GM19351 (cell line): Measurements from ENCODE around the gene NCOA1.
A peak's percentile ranks its signal among the peaks of the same experiment; 100 is the strongest.
"Not testable (repeated sequence)": the region's sequence is repeated elsewhere in the genome, so short reads cannot be mapped to it uniquely, and the experiment has no call there.

Source experiments
- ATAC-seq: cut with Tn5 transposase; IDR thresholded peaks from one replicate; pipeline ENCODE4 v1.9.1; 2021; ENCODE audit warnings: mild to moderate bottlenecking, moderate library complexity; ENCODE audit not compliant: unreplicated experiment

NCOA1 gene

DNA sequence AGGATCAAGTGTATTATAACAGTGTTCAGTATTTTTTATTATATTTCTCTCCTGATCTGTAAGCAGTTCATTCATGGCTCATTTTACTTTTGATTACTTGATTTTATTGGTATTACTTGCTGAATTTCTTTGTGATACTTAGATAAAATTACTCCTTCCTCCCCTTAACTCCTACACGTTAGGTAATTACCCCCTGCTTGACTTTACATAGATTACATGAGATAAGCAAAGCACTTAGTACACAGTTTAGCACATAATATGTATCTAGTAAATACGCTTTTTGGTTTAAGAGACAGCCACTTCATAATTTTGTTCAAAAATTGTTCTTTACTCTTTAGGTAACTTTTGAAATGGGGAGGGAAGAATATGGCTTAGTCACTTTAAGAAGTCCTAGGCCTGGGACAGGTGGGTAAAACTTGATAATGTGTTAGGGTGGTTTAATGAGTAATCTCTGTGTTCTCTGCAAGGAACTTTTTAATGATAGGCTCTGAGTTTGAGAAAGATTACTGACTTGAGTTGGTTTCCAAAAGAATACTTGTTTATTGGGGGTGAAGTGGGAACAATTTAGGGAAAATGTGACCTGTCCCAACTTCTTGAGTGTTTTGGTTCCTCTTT is 80.9 kb downstream of the NCOA1 start:
- ATAC-seq, result no peak

DNA sequence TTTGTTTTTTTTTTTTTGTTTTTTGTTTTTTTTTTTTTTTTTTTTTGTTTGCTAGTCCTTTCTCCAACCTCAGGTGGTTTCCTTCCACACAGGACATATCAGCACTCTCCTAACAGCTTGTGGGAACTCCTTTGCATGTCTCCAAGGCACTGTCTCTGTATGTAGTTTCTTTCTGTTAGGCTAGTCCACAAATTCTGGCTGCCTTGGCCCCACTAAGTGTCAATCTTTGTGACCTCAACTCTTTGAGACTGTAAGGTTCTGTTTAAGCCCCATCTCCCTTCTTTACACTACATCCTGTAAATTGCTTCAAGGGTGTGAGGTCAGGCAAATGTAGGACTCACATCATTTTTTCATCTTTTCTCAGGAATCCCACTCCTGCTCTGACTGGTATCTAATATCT is 85.1 kb downstream of the NCOA1 start:
- ATAC-seq, result no peak

DNA sequence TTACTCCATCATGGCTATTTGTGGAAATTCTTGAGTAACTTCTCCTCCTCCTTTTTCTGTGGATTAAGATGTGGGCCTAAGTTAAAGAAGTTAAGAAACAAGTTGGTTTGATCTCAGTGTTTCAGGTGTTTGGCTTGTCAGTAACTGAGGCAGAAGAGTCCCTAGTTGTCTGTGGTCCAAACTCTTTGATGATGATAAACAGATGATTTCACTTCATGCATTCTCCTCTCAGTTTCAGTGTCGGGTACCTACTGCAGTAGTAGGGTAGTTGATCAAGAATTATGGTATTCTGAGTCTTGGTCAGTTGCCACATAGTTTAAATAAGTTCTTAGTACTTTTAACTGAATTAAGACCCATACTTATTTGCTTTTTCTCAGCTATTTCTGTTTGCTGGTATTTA is 85.6 kb downstream of the NCOA1 start:
- ATAC-seq, result no peak

DNA sequence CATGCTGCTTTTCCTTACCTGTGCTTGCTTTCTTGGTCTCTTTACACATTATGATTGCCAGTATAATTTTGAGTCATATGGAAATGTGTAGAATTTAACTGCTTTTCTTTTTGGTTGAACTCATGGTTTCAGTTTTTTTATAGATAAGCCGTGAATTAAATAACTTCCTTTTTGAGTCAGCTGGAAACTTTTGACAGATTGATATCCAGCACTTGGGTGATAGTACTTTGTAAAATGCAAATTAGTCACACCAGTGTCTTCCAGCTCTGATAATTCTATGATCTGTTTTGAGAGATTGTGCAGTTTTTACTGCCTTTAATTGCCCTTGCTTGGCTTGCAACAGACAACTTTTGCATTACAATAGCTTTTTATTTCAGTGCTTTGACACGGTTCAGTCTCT is 86.4 kb downstream of the NCOA1 start:
- peak; percentile 78 for ATAC-seq

DNA sequence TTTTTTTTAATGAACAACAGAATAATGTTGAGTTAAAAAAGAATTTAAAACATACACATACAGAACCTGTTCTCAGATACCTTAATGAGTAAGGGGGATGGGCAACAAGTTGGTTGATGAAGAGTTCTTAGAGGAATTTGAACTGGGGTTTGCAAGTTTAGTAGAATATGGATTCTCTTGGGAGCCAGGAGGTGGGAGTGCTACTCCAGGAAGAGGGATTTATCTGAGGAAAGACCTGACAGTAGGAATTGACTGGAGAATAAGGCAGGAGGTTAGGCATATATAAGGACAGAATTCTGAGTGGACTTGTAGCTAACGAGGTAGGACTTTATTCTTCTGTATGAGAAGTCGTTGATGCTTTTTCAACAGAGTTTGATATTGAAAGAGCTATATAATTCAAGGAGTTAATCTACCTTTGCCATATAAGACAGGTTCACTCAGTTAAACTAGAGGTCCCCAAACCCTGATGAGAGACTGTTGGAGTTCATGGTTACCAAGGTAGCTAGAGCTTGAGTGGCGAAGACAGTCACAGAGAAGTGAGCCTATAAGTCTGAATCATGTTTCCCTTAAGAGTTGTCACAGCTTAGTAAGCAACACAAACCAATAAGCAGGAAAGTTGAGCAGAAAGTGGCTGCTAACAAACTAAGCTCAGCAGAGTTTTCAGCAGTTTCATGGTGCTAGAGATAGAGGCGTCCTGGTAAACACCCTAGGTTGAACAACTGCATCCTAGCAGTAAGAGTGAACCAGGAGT is 88.2 kb downstream of the NCOA1 start:
- ATAC-seq, result no peak

DNA sequence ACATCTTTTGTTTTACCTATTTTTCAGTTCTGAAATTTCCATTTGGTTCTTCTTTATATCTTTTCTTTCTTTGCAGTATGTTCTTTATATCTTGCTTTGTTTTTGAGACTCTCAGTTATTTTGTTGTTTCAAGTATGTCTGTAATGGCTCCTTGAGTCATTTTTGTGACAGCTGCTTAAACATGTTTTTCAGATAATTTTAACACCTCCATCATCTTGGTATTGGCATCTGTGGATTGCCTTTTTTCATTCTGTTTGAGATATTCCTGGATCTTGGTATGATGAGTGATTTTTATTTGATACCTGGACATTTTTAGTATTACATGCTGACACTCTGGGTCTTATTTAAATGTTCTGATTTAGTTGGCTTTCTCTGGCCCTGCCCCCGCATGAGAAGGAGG is 89.5 kb downstream of the NCOA1 start:
- no peak for ATAC-seq

DNA sequence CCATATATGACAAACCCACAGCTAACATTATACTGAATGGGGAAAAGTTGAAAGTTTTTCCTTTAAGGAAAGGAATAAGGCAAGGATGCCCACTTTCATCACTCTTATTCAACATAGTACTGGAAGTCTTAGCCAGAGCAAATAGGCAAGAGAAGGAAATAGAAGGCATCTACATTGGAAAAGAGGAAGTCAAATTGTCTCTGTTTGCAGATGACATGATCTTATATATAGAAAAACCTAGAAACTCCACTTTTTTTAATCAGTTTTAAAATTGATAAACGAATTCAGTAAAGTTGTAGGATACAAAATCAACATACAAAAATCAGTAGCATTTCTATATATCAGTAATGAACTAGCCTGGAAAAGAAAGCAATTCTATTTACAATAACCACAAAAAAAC is 90.9 kb downstream of the NCOA1 start:
- not testable (repeated sequence) for ATAC-seq

DNA sequence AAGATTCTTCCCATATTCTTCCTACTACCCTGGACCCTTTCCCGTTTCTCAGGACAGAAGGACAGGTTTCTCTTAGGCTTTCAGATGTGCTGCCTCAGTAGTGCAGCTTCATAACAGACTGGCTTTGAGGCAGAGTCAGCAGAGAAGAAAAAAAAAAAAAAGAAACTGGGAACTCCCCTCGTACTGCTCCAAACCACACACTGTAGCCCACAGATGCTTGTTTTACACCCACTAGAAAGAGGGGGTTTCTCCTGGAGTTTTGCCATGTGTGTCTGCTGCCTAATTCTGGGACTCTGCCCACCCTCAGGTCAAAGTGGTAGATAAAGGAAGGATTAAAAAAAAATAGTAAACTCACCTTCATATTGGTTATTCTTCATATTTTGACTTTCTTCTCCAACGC is 95.9 kb downstream of the NCOA1 start:
- ATAC-seq, result peak; percentile 85

DNA sequence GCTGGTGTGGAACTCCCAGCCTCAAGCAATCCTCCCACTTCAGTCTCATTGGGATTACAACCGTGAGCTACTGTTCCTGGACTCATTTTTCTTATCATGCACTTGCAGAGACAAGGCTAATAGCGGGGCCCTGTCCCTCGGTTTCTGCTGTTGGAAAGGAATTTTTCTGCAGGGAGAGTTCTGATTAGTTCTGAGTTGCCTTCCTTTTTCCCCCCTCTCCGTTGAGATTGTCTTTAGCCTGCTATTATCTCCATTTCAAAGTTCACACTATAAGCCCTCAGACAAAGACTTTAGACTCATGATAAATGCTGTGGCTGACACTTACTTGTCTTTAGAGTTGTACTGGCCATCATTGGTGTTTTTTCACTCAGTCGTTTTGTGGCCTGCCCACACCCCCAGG is 97.2 kb downstream of the NCOA1 start:
- ATAC-seq, result no peak

DNA sequence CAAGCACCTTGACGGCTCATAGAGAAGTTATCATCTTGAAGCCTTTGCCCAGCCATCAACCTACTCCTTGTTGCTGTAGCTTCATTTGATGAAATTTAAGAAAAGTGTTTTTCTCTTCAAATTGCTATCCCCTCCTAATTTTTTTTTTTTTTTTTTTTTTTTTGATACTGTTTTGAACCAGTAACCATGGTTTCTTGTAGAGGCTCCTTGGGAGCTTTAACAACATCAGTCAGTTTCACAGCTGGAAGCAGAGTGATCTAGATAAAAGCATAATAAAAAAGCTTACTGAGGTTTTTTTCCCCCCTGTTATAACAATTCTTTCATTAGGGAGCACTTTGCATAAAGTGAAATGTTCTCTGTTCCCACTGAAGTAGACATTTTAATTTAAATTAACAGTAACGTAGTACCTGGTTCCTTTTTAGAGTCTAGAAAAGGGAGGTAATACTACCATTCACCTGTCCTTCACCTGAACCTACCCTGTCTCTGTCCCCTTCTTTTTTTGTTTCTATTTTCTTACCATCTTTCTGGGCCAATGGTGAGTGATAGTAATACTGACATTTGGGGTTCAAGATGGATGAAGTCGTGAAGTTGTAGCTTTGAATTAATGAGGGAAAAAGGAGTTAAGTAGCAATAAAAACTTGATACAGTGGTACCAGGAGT is 101.5 kb downstream of the NCOA1 start:
- ATAC-seq, result no peak

DNA sequence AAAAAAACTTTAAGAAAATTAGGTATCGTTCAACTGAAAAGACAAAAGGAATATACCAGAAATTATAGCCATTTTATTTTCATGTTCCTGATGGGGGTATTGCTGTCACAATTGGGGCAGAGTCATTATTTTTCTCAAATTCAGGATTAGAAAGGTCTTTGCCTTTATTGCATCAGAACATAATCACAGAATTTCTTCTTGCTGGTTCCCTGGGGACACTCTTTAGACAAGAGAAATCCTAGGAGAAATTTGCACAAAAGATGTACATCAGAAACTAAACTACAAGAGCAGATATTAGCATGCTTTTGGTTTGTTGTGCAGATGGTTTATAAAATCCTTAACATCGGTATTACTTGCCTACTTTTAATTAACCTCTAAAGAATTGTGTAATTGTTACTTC is 103.2 kb downstream of the NCOA1 start:
- ATAC-seq, result no peak

DNA sequence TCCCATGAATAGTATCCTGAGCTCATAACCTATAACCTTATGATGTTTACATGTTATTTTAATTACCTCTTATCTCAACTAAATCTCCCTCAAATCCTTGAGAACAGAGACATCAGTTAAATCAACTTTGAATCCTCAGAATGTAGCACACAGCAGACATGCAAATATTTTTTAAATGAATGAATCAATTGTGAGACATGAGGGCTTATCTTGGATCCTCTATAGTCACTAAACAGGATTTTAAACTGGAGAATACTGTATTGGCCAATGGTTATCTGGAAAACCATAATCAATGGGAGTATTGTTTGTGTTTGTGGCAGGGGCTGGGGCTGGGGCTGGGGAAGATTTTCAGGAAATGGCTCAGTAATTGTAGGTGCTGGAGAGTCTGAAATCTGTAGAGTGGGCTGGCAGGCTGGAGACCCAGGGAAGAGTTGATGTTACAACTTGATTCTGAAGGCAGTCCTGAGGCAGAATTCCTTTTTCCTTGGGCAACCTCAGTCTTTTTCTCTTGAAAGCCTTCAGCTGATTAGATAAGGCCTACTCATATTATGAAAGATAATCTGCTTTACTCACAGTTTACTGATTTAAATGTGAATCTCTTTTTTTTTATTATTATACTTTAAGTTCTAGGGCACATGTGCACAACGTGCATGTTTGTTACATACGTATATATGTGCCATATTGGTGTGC is 106.3 kb downstream of the NCOA1 start:
- no peak for ATAC-seq

DNA sequence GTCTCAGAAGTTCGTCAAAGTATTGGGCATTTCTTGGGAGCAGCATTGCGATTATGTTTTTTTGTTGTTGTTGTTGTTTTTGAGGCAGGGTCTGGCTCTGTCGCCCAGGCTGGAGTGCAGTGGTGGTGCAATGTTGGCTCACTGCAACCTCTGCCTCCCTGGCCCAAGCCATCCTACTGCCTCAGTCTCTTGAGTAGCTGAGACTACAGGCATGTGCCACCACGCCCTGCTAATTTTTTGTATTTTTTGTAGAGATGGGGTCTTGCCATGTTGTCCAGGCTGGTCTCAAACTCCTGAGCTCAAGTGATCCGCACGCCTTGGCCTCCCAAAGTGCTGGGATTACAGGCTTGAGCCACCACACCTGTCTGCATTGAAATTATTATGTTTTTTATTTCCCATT is 109.1 kb downstream of the NCOA1 start:
- ATAC-seq, result not testable (repeated sequence)

DNA sequence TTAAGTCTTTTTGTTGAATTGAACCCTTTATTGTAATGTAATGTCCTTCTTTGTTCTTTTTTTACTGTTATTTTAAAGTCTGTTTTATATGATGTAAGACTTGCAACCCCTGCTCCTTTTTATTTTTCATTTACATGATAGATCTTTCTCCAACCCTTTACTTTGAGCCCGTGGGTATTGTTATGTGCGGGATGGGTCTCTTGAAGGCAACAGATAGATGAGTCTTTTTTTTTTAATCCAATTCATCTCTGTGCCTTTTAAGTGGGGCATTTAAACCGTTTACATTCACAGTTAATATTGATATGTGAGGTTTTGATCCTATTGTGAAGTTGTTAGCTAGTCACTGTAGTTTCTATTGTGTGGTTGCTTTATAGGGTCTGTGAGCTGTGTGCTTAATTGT is 120.6 kb downstream of the NCOA1 start:
- no peak for ATAC-seq

DNA sequence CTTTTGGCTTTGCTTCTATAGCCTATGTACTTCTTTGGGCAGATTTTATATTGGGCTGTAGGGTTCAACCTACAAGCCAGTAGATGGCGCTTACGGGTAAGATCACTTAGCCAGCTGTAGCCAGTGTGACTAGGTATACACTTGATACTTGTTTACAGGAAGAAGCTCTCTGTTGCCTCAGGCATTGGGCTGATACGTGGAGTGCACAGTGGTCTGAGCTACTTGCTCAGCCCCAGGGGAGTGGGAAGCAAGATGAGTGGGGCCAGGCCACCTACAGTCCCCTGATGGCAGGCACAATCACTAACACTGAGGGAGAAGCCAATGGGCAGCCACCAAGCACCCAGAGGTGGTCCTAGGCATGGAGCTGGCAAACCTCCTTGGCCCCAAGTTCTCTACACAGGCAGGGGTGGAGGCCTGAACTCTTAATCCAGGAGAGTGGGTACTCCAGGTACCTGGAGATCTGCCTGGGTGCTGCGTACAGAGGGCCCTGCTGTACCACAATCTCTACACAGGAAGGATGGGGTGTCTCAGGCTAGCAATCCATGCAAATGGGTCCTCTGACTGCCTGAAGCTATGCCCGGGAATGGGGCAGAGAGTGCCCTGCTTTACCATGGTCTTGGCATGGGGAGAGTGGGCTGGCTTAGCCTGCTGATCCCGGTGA is 122.2 kb downstream of the NCOA1 start:
- ATAC-seq, result peak; percentile 82

DNA sequence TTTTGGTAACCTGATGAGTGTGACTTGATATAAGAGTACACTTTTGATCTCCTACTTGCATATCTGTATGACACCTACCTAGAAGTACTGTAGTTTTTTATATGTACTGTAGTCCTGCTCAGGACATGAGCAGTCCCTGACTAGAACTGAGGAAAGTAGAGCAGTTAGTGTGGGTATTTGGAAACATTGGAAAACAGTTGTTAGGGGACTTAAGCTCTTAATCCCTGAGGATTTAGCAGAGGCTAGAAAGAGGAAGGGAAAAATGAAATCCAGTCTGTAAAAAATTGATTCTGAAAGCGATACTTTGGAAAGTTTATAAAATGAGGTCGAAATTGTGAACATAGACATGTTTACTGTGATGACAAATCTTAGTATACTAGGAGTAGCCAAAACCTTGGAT is 125.6 kb downstream of the NCOA1 start:
- no peak for ATAC-seq

DNA sequence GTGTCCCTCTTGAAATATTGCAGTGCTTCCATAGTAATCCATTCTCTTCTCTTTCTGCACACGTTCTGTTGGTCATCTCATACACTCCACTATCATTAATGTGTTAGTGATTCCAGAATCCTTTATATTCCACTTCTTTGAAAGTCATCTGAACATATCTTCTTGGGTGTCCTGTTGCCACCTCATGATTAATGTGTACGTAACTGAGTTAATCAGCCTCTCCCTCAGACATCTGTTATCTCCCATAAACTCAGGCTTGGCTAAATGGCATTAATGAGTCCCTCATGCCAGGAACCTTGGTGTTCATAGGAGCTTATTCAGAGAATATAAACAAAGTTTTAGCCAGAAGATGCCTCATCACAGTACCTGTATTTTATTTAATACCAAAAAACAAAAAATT is 126.4 kb downstream of the NCOA1 start:
- no peak for ATAC-seq

DNA sequence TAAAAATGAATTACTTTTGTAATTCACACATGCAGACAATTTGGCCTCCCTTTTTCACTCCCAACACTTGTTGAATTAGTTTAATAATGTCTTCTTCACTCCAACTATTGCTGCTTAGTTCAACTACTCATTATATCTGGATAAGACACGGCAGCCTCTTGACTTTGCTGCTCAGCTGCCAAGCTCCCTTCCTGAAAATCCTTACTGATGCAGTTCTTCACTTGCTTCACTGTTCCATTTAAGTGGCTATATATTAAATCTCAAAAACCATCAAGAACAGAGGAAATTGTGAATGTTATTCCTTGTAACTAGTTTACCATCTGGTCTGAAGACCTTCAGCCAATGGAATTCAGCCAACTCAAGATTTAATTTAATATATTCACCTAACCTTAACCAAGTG is 127.1 kb downstream of the NCOA1 start:
- no peak for ATAC-seq

DNA sequence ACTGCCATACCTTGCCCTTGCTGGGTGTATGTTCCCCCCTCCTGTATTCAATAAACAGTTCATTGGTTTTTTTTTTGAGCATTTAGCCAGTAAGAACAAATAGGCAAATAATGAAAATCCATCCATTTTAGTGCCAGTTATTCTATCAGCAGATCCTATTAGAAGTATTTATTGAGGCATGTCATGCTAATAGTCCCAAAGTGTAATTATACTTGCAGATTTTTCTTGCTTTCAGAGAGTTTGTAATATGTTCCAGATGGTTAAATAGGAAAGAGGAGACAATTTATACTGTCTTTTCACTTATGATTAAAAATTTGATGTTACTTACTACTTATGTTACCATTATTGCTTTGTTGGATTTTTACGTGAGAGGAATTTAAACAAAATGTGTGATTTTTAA is 127.6 kb downstream of the NCOA1 start:
- no peak for ATAC-seq

DNA sequence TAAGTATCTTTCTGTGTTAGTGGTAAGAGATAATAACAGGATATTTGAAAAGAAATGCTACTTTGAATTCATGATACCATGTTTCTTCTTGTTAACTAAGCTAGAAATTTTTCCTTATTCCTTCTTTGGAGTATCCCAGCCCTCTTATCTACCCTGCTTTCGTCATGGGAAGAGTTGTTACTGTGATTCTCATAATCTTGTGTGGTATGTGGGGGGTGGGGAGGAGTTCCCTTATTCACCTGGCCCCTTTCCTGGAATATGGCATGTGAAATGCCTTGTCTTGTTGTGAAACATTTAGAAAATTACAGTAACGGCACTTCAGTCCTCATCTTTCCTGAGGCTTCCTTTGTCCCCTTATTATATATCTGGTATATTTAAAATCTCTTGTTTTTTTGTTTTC is 129.9 kb downstream of the NCOA1 start:
- ATAC-seq, result no peak
